K562 (cell line): Measurements from ENCODE around the gene SRGN. TPM values are rescaled to one million over a fixed set of nuclear protein-coding genes. Genes with fewer than 3 reads are reported as not detected.

Experiments
- C11orf30 ChIP-seq: fragments of 450-650 bp; IDR thresholded peaks from 2 replicates; pipeline ENCODE4 v1.6.1; 2016; ENCODE audit warnings: low read depth, mild to moderate bottlenecking
- CHAMP1 ChIP-seq: fragments of 450-650 bp; IDR thresholded peaks from 2 replicates; pipeline ENCODE4 v1.6.1; 2016; ENCODE audit warnings: mild to moderate bottlenecking
- ELF2 ChIP-seq: fragments of 250-450 bp; sonication (Bioruptor Pico); IDR thresholded peaks from 2 replicates; pipeline ENCODE4 v1.5.0; 2021; ENCODE audit warnings: mild to moderate bottlenecking
- ID3 ChIP-seq, 2 experiments: fragments of 250-450 bp in 1 of 2; fragments of 450-650 bp in 1 of 2; sonication (Bioruptor Pico) in 1 of 2; IDR thresholded peaks; 2 replicates each; pipeline versions ENCODE4 v1.6.1 to v1.8.0; 2016 to 2021; ENCODE audit warnings: mild to moderate bottlenecking in 2 of 2, moderate library complexity in 2 of 2, missing compliant biosample characterization in 1 of 2, missing genetic modification characterization in 1 of 2
- NCOR1 ChIP-seq: fragments of 450-650 bp; IDR thresholded peaks from 2 replicates; pipeline ENCODE4 v1.6.1; 2016; ENCODE audit warnings: mild to moderate bottlenecking, moderate library complexity
- NR1H2 ChIP-seq: sonication (generic); formaldehyde crosslinking; IDR thresholded peaks from 2 replicates; pipeline ENCODE4 v1.4.0; 2020; ENCODE audit warnings: mild to moderate bottlenecking, missing genetic modification reagents
- PHTF2 ChIP-seq: fragments of 250-450 bp; sonication (Bioruptor Pico); IDR thresholded peaks from 2 replicates; pipeline ENCODE4 v1.5.0; 2021; ENCODE audit warnings: mild to moderate bottlenecking
- SPI1 ChIP-seq: IDR thresholded peaks from 2 replicates; pipeline ENCODE4 v1.6.1; 2011; ENCODE audit warnings: low read depth, low read length, control low read depth, borderline replicate concordance
- YBX1 ChIP-seq: fragments of 450-650 bp; IDR thresholded peaks from 2 replicates; pipeline ENCODE4 v1.7.1; 2016; ENCODE audit warnings: mild to moderate bottlenecking
- ZNF717 ChIP-seq: fragments of 250-450 bp; sonication (Bioruptor Pico); IDR thresholded peaks from 2 replicates; pipeline ENCODE4 v1.5.0; 2021
- ZNF764 ChIP-seq: fragments of 250-450 bp; sonication (Bioruptor Pico); IDR thresholded peaks from 2 replicates; pipeline ENCODE4 v1.4.0; 2020; ENCODE audit warnings: low read depth, mild to moderate bottlenecking, moderate library complexity
- polyA plus RNA-seq, 8 experiments: library from polyadenylated mRNA; depleted of rRNA in 4 of 8; stranded (reverse) in 5 of 8; unstranded in 3 of 8; fragments of >200 nt; fragmentation: Nextera tagmentation in 2 of 8; fragmentation: Illumina TruSeq in 1 of 8; extraction: Ambion mirVana in 2 of 8; extraction: Trizol in 1 of 8; gene quantifications; 2 replicates each; pipeline versions ENCODE4 v1.2.1 to v1.2.3, GENCODE V29; 2011 to 2014; ENCODE audit warnings: inconsistent platforms in 1 of 8, missing spikeins in 1 of 8
- total RNA-seq, 7 experiments: library from RNA; depleted of rRNA in 6 of 7; stranded (reverse); fragments of >200 nt in 6 of 7; fragmentation: Illumina TruSeq in 2 of 7; extraction: Trizol in 2 of 7; gene quantifications; 2 replicates each; pipeline versions ENCODE4 v1.2.1 to v1.2.3, GENCODE V29; 2011 to 2021; ENCODE audit warnings: low replicate concordance in 1 of 7
- TF ChIP-seq, protein P1 (sequence below): sonication (generic); formaldehyde crosslinking; IDR thresholded peaks from 2 replicates; pipeline ENCODE4 v1.8.0; 2022; ENCODE audit warnings: mild to moderate bottlenecking, missing genetic modification reagents
- TF ChIP-seq, protein P2 (sequence below): fragments of 450-650 bp; IDR thresholded peaks from 2 replicates; pipeline ENCODE4 v1.6.1; 2017; ENCODE audit warnings: antibody characterized with exemption

SRGN gene
- total and polyA plus RNA-seq, 9 of the 15 experiments (the other 6 are each of a cell fraction or from before 2014, with no cell fraction given): 136 to 304 (median 180) TPM

DNA sequence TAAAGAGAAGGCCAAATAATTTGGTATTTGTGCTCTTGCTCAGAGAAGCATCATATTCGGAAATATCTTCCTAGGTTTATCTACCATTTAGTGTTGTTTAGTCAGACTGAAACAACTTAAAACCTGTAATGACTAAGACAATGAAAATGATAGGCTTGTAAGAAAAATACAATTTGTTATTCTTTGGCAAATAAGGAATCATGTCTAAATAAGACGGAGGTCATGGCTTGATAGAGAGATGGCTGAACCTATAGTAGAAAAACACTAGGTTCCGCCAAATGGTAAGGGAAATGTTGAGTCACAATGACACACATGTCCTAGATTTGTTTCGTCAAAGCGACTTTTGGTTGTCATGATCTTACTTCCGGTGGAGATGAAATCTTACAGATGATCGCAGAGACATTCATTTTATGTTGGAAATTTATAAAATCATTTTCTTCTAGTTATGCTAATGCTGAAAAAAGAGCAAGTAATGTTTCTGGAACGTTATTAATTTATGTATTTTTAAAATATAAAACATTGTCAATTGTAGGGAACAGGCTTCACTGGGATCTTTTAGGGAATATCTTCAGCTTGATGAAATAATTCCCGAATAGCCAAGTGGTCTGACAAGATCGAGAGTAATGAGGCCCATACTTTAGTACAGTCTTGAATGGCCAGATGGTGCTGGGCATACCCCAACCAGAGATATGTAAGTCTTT is 1.0 kb downstream of the SRGN start (continued):
- TF ChIP-seq ID3 (CRISPR knock-in tag; IDR thresholded peaks at IDR 0.05) (no peak), ID3 (tag; IDR thresholded peaks at IDR 0.05) (no peak), ZNF764 (CRISPR knock-in tag) (0 out of 2 replicates have a peak, but pooled peaks have one; percentile 13), ELF2 (peak; percentile 78), NCOR1 (peak; percentile 52; the same call in 1 of the 2 replicates), CHAMP1 (0 out of 2 replicates have a peak, but pooled peaks have one; percentile 61), YBX1 (no peak), NR1H2 (CRISPR knock-in tag) (no peak), C11orf30 (peak; percentile 94), ZNF717 (CRISPR knock-in tag) (no peak), PHTF2 (CRISPR knock-in tag) (no peak), SPI1 (no peak)
- TF ChIP-seq, protein P1, sequence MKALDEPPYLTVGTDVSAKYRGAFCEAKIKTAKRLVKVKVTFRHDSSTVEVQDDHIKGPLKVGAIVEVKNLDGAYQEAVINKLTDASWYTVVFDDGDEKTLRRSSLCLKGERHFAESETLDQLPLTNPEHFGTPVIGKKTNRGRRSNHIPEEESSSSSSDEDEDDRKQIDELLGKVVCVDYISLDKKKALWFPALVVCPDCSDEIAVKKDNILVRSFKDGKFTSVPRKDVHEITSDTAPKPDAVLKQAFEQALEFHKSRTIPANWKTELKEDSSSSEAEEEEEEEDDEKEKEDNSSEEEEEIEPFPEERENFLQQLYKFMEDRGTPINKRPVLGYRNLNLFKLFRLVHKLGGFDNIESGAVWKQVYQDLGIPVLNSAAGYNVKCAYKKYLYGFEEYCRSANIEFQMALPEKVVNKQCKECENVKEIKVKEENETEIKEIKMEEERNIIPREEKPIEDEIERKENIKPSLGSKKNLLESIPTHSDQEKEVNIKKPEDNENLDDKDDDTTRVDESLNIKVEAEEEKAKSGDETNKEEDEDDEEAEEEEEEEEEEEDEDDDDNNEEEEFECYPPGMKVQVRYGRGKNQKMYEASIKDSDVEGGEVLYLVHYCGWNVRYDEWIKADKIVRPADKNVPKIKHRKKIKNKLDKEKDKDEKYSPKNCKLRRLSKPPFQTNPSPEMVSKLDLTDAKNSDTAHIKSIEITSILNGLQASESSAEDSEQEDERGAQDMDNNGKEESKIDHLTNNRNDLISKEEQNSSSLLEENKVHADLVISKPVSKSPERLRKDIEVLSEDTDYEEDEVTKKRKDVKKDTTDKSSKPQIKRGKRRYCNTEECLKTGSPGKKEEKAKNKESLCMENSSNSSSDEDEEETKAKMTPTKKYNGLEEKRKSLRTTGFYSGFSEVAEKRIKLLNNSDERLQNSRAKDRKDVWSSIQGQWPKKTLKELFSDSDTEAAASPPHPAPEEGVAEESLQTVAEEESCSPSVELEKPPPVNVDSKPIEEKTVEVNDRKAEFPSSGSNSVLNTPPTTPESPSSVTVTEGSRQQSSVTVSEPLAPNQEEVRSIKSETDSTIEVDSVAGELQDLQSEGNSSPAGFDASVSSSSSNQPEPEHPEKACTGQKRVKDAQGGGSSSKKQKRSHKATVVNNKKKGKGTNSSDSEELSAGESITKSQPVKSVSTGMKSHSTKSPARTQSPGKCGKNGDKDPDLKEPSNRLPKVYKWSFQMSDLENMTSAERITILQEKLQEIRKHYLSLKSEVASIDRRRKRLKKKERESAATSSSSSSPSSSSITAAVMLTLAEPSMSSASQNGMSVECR (CRISPR knock-in tag): no peak
- TF ChIP-seq, protein P2, sequence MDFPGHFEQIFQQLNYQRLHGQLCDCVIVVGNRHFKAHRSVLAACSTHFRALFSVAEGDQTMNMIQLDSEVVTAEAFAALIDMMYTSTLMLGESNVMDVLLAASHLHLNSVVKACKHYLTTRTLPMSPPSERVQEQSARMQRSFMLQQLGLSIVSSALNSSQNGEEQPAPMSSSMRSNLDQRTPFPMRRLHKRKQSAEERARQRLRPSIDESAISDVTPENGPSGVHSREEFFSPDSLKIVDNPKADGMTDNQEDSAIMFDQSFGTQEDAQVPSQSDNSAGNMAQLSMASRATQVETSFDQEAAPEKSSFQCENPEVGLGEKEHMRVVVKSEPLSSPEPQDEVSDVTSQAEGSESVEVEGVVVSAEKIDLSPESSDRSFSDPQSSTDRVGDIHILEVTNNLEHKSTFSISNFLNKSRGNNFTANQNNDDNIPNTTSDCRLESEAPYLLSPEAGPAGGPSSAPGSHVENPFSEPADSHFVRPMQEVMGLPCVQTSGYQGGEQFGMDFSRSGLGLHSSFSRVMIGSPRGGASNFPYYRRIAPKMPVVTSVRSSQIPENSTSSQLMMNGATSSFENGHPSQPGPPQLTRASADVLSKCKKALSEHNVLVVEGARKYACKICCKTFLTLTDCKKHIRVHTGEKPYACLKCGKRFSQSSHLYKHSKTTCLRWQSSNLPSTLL: no peak
